Measurements from ENCODE around the gene ZNF594.
"Not testable (repeated sequence)": the region's sequence is repeated elsewhere in the genome, so short reads cannot be mapped to it uniquely, and the experiment has no call there.

Gene ZNF594

GRCh38 chr17:5138616-5139457 lies 52.8 kb downstream of the ZNF594 start:
- no peak overlapping the region for H3K4me3 ChIP-seq (ENCODE audit: control insufficient read depth, low read depth, low read length)

GRCh38 chr17:5138198-5138544 lies 53.5 kb downstream of the ZNF594 start:
- DNase-seq (ENCODE audit: low read depth); H3K4me3 ChIP-seq (ENCODE audit: control insufficient read depth, low read depth, low read length): not testable (repeated sequence)

More at GRCh38 chr17:5138616-5139457, 52.8 kb downstream of the ZNF594 start:
- no peak for TF ChIP-seq CTCF (conservative IDR thresholded peaks at IDR 0.05; ENCODE audit: control insufficient read depth, insufficient read depth, low read depth, low read length)
- DNase-seq (ENCODE audit: low read depth) = no peak

DNA sequence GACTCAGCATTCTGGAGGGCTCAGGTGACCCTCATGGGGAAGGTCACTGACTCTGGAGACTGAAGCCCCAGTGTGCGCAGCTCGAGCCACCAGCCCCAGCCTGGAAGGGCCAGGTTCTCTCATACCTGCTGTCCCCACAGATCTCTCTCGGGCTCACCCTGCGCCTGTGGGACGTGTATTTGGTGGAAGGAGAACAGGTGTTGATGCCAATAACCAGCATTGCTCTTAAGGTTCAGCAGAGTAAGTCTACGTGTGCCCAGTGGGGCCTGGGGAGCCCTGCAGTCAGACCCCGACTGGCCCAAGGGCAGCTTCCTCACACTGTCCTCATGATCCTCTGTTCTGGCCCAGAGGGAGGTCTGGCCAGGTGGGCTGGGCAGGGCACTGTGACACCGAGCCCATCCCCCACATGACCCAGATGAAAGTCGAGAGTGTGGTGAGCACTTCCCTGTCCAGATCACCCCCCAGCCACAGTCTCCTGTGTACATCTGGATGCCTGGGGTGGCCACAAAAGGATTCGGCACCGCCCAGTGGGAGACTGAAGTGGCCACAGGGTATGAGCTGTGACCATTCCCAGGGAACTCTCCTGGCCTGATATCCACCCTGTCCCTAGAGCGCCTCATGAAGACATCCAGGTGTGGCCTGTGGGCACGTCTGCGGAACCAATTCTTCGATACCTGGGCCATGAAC lies 54.0 kb downstream of the ZNF594 start:
- not testable (repeated sequence) for DNase-seq (ENCODE audit: low read depth); H3K4me3 ChIP-seq (ENCODE audit: control insufficient read depth, low read depth, low read length)

DNA sequence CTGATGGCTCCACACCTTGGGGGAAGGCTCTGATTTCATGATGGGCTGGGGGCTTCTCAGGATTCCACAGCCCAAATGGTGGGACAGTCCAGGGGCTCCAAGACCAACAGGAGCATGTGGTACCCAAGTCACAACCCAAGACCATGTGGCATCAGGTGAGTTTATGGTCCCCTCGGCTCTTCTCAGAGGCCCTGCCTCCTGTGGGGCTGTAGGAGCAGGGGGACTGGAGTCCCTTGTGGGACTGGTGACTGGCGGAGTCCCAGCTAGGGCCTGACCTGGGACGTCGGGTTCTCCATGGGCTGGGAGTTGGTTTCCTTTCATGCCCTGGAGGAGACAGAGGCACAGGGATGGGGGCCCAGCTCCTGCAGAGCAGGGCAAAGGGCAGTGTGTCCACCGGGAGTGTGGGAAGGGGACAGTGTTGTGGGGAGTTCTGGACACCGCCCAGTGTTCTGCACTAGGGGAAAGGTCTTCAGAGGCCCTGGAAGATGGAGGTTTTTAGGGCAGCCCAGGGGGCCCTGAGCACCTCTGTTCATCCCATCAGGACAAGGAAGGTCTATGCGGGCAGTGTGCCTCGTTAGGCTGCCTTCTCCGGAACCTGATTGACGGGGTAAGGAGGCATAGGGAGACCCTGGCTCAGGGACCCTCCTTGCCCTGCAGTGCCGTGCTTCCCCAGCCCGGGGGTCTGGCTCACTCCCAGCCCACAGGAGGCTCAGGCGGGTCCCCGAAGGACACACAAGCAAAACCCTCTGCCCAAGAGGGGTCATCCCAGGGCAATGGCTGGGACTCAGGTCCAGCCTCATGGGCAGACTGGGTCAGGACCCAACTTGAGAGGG lies 54.9 kb downstream of the ZNF594 start:
- not testable (repeated sequence) for H3K4me3 ChIP-seq (ENCODE audit: control insufficient read depth, low read depth, low read length); DNase-seq (ENCODE audit: low read depth)

DNA sequence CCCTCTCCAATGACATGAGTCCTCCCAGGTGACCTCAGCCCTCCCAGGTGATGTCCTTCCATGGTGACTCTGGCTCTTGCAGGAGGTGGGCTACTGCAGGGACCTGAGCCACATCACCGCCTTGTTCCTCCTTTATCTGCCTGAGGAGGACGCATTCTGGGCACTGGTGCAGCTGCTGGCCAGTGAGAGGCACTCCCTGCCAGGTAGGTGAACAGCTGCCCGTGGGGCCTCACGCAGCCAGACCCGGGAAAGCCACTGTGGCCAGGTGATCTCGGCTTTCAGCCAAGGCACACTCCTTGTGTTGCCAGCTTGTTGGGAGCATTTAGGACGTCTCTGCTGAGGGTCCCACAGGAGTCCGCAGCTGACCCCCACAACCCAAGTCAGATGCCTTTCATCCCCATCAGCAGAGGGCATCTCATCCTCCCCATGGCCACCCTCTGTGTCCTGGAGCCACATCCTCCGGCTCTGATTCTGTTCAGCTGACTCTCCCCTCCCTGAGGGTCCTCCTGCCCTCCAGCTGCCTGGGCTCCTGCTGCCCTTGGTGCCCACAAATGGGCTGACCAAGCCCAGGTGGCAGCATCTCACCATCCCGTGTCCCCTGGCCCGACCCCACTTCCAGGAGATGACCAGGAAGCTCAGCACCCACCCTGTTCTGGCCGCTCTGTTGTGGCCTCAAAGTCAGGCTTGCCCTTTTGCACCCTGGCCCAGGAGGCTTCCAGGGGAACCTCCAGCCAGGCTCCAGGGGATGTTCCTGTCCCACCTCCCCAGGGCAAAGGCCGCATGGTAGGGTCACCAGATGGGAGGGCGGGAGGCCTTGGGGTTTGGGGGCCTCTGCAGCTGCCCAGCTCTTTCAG lies 55.7 kb downstream of the ZNF594 start:
- no peak for DNase-seq (ENCODE audit: low read depth)
- no peak for TF ChIP-seq CTCF (conservative IDR thresholded peaks at IDR 0.05; ENCODE audit: control insufficient read depth, insufficient read depth, low read depth, low read length)
- H3K4me3 ChIP-seq (ENCODE audit: control insufficient read depth, low read depth, low read length) = no peak overlapping the region

GRCh38 chr17:5135131-5135712 lies 56.4 kb downstream of the ZNF594 start:
- DNase-seq (ENCODE audit: low read depth); H3K4me3 ChIP-seq (ENCODE audit: control insufficient read depth, low read depth, low read length): not testable (repeated sequence)

DNA sequence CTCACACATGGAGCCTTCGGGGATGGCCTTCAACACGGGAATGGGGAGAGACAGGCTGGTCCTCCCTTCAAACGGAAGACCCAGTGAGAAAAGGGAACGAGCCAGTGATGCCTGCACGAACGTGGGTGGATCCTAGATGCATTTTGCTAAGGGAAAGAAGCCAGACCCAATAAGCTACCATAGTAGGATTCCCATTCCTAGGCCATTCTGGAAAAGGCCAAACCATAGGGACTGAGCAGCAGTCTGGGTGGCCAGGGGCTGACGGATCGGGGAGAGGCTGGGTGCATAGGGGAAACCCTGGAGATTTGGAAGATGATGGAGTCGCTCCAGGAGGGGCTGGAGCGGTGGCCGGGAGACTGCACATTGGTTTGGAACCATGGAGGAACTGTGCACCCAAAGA lies 57.1 kb downstream of the ZNF594 start:
- H3K4me3 ChIP-seq (ENCODE audit: control insufficient read depth, low read depth, low read length); DNase-seq (ENCODE audit: low read depth): not testable (repeated sequence)

GRCh38 chr17:5133961-5134360 lies 57.7 kb downstream of the ZNF594 start:
- not testable (repeated sequence) for H3K4me3 ChIP-seq (ENCODE audit: control insufficient read depth, low read depth, low read length); DNase-seq (ENCODE audit: low read depth)

GRCh38 chr17:5133311-5133710 lies 58.4 kb downstream of the ZNF594 start:
- TF ChIP-seq CTCF (conservative IDR thresholded peaks at IDR 0.05; ENCODE audit: control insufficient read depth, insufficient read depth, low read depth, low read length) = no peak
- H3K4me3 ChIP-seq (ENCODE audit: control insufficient read depth, low read depth, low read length) = no peak overlapping the region
- DNase-seq (ENCODE audit: low read depth) = no peak

- not testable (repeated sequence) for H3K4me3 ChIP-seq (ENCODE audit: control insufficient read depth, low read depth, low read length); DNase-seq (ENCODE audit: low read depth)
Measured at GRCh38 chr17:5132503-5133225, 59.0 kb downstream of the ZNF594 start.

DNA sequence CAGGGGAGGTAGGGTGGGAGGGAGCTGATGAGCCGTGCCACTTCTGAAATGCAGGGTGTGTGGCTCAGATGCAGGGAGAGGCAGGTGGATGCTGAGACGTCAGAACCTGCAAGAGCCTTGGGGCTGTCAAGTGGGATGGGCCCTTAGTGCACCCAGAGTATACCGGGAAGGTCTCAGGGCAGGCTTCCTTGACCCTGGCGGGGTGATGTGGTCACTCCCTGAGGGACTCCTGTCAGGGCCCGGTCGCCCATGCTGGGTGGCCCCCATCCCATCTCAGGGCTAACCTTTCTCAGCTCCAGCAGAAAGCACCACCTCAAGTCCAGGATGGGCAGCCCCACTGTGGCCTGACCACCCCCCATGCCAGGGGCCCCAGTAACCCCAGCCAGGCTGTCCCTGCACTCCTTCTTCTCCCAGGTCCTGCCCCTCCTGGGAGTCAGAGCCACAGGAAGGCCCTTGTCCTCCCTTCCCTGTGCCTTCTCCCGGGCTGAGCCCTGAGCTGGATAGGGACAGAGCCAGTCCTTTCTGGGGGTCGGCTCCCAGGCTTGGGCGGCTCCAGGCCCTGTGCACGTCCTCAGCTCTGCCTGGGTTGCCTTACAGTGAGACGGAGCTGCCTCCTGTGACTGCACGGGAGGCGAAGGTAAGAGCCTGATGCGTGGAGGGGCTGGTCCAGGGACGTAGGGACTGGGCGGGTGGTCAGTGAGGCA lies 59.7 kb downstream of the ZNF594 start:
- not testable (repeated sequence) for DNase-seq (ENCODE audit: low read depth); H3K4me3 ChIP-seq (ENCODE audit: control insufficient read depth, low read depth, low read length)

Data from fibroblast of mammary gland (primary cell).